Sigmoid colon (tissue), 4 donors: Measurements from ENCODE around the gene IVNS1ABP.
"Not testable (repeated sequence)": the region's sequence is repeated elsewhere in the genome, so short reads cannot be mapped to it uniquely, and the experiment has no call there.

Experiments used
- CTCF ChIP-seq, 4 experiments: fragments of 450-650 bp in 3 of 4; fragments of 200-600 bp in 1 of 4; IDR thresholded peaks; one replicate each; pipeline ENCODE4 v1.5.1; 2016 to 2019; ENCODE audit warnings: antibody characterized with exemption in 4 of 4, mild to moderate bottlenecking in 3 of 4, moderate library complexity in 2 of 4
- EP300 ChIP-seq, 4 donors: sonication (generic); formaldehyde crosslinking; IDR thresholded peaks; one replicate each; pipeline ENCODE4 v1.6.1; 2017; ENCODE audit warnings: antibody characterized with exemption in 4 of 4
- POLR2AphosphoS5 ChIP-seq, 4 donors: sonication (generic); formaldehyde crosslinking; IDR thresholded peaks; one replicate each; pipeline ENCODE4 v1.6.1; 2017; ENCODE audit warnings: antibody characterized with exemption in 4 of 4

- TF ChIP-seq POLR2AphosphoS5, CTCF, EP300 (IDR thresholded peaks at IDR 0.05): not testable (repeated sequence)
Measured at GRCh38 chr1:185251928-185252327, 65.1 kb downstream of the IVNS1ABP start.
